ENCODE data around the gene AJAP1.

AJAP1 gene

GRCh38 chr1:4695241-4695640, 40.8 kb downstream of the AJAP1 start:
- CTCF ChIA-PET = no interaction called here
- peaks cover 0 to 8% (median 0%) of the 10 kb centered on the region in 5 experiments for H3K9me3 ChIP-seq (ENCODE audit: control extremely low read depth in 1 of 5, control insufficient read depth in 4 of 5, insufficient read depth in 2 of 5, low read depth in 1 of 5, low read length in 4 of 5)
- no peaks in the 10 kb centered on the region for H3K4me1 ChIP-seq (ENCODE audit: control extremely low read depth in 1 of 4, control insufficient read depth in 4 of 4, insufficient read depth in 4 of 4, low read length in 3 of 4)
- H3K4me3 ChIP-seq (ENCODE audit: control insufficient read depth in 1 of 7, extremely low read depth in 1 of 7, insufficient read depth in 4 of 7, low read depth in 2 of 7, low read length in 6 of 7) = no peak overlapping the region
- no peak overlapping the region for H3K27ac ChIP-seq (ENCODE audit: insufficient read depth in 1 of 2, low read depth in 1 of 2, low read length in 2 of 2, poor library complexity in 1 of 2, severe bottlenecking in 2 of 2)
- 98% methylated on average over 8 of the region's 8 CpGs for WGBS (ENCODE audit: insufficient coverage)
- POLR2A ChIA-PET = no interaction called here
- DNase-seq = no peak
- H3K36me3 ChIP-seq (ENCODE audit: control insufficient read depth in 4 of 4, insufficient read depth in 4 of 4, low read length in 3 of 4) = no peaks in the 10 kb centered on the region
- H3K27me3 ChIP-seq (replicated peaks in 2 of 5; ENCODE audit: control insufficient read depth in 4 of 5, insufficient read depth in 5 of 5, low read length in 4 of 5) = peaks cover 0 to 36% (median 2%) of the 10 kb centered on the region in 5 experiments

- DNase-seq = no peak
- CTCF ChIA-PET = no interaction called here
- WGBS (ENCODE audit: insufficient coverage) = 79% methylated on average over 12 of the region's 12 CpGs
- Histone ChIP-seq H3K4me3 (ENCODE audit: control insufficient read depth in 1 of 7, extremely low read depth in 1 of 7, insufficient read depth in 4 of 7, low read depth in 2 of 7, low read length in 6 of 7) (no peak overlapping the region), H3K4me1 (ENCODE audit: control extremely low read depth in 1 of 4, control insufficient read depth in 4 of 4, insufficient read depth in 4 of 4, low read length in 3 of 4) (no peaks in the 10 kb centered on the region), H3K36me3 (ENCODE audit: control insufficient read depth in 4 of 4, insufficient read depth in 4 of 4, low read length in 3 of 4) (no peaks in the 10 kb centered on the region), H3K27me3 (replicated peaks in 2 of 5; ENCODE audit: control insufficient read depth in 4 of 5, insufficient read depth in 5 of 5, low read length in 4 of 5) (peaks cover 0 to 45% (median 2%) of the 10 kb centered on the region in 5 experiments), H3K27ac (ENCODE audit: insufficient read depth in 1 of 2, low read depth in 1 of 2, low read length in 2 of 2, poor library complexity in 1 of 2, severe bottlenecking in 2 of 2) (no peak overlapping the region), H3K9me3 (ENCODE audit: control extremely low read depth in 1 of 5, control insufficient read depth in 4 of 5, insufficient read depth in 2 of 5, low read depth in 1 of 5, low read length in 4 of 5) (peaks cover 0 to 8% (median 0%) of the 10 kb centered on the region in 5 experiments)
- POLR2A ChIA-PET = no interaction called here
Observed at GRCh38 chr1:4696161-4696745, 41.8 kb downstream of the AJAP1 start.

- Histone ChIP-seq H3K36me3 (ENCODE audit: control insufficient read depth in 4 of 4, insufficient read depth in 4 of 4, low read length in 3 of 4) (no peaks in the 10 kb centered on the region), H3K4me1 (ENCODE audit: control extremely low read depth in 1 of 4, control insufficient read depth in 4 of 4, insufficient read depth in 4 of 4, low read length in 3 of 4) (no peaks in the 10 kb centered on the region), H3K27ac (ENCODE audit: insufficient read depth in 1 of 2, low read depth in 1 of 2, low read length in 2 of 2, poor library complexity in 1 of 2, severe bottlenecking in 2 of 2) (no peak overlapping the region), H3K27me3 (replicated peaks in 2 of 5; ENCODE audit: control insufficient read depth in 4 of 5, insufficient read depth in 5 of 5, low read length in 4 of 5) (peaks cover 0 to 48% (median 2%) of the 10 kb centered on the region in 5 experiments), H3K4me3 (ENCODE audit: control insufficient read depth in 1 of 7, extremely low read depth in 1 of 7, insufficient read depth in 4 of 7, low read depth in 2 of 7, low read length in 6 of 7) (no peak overlapping the region), H3K9me3 (ENCODE audit: control extremely low read depth in 1 of 5, control insufficient read depth in 4 of 5, insufficient read depth in 2 of 5, low read depth in 1 of 5, low read length in 4 of 5) (peaks cover 0 to 8% (median 0%) of the 10 kb centered on the region in 5 experiments)
- DNase-seq = no peak
- ChIA-PET CTCF (no interaction called here), POLR2A (no interaction called here)
- WGBS (ENCODE audit: insufficient coverage) = no CpG with 5 or more reads among the region's 2 CpGs
Observed at GRCh38 chr1:4696753-4697152, 42.3 kb downstream of the AJAP1 start.

GRCh38 chr1:4697801-4698200, 43.4 kb downstream of the AJAP1 start:
- WGBS (ENCODE audit: insufficient coverage) = 88% methylated on average over 11 of the region's 19 CpGs
- ChIA-PET POLR2A (no interaction called here), CTCF (no interaction called here)
- Histone ChIP-seq H3K27ac (ENCODE audit: insufficient read depth in 1 of 2, low read depth in 1 of 2, low read length in 2 of 2, poor library complexity in 1 of 2, severe bottlenecking in 2 of 2) (no peak overlapping the region), H3K9me3 (ENCODE audit: control extremely low read depth in 1 of 5, control insufficient read depth in 4 of 5, insufficient read depth in 2 of 5, low read depth in 1 of 5, low read length in 4 of 5) (peaks cover 0 to 8% (median 0%) of the 10 kb centered on the region in 5 experiments), H3K36me3 (ENCODE audit: control insufficient read depth in 4 of 4, insufficient read depth in 4 of 4, low read length in 3 of 4) (no peaks in the 10 kb centered on the region), H3K4me1 (ENCODE audit: control extremely low read depth in 1 of 4, control insufficient read depth in 4 of 4, insufficient read depth in 4 of 4, low read length in 3 of 4) (no peaks in the 10 kb centered on the region), H3K4me3 (ENCODE audit: control insufficient read depth in 1 of 7, extremely low read depth in 1 of 7, insufficient read depth in 4 of 7, low read depth in 2 of 7, low read length in 6 of 7) (no peak overlapping the region), H3K27me3 (replicated peaks in 2 of 5; ENCODE audit: control insufficient read depth in 4 of 5, insufficient read depth in 5 of 5, low read length in 4 of 5) (peaks cover 0 to 52% (median 2%) of the 10 kb centered on the region in 5 experiments)
- DNase-seq = no peak

- Histone ChIP-seq H3K27ac (ENCODE audit: insufficient read depth in 1 of 2, low read depth in 1 of 2, low read length in 2 of 2, poor library complexity in 1 of 2, severe bottlenecking in 2 of 2) (no peak overlapping the region), H3K9me3 (ENCODE audit: control extremely low read depth in 1 of 5, control insufficient read depth in 4 of 5, insufficient read depth in 2 of 5, low read depth in 1 of 5, low read length in 4 of 5) (peaks cover 0 to 8% (median 0%) of the 10 kb centered on the region in 5 experiments), H3K27me3 (replicated peaks in 2 of 5; ENCODE audit: control insufficient read depth in 4 of 5, insufficient read depth in 5 of 5, low read length in 4 of 5) (peaks cover 0 to 59% (median 2%) of the 10 kb centered on the region in 5 experiments), H3K4me1 (ENCODE audit: control extremely low read depth in 1 of 4, control insufficient read depth in 4 of 4, insufficient read depth in 4 of 4, low read length in 3 of 4) (no peaks in the 10 kb centered on the region), H3K4me3 (ENCODE audit: control insufficient read depth in 1 of 7, extremely low read depth in 1 of 7, insufficient read depth in 4 of 7, low read depth in 2 of 7, low read length in 6 of 7) (no peak overlapping the region), H3K36me3 (ENCODE audit: control insufficient read depth in 4 of 4, insufficient read depth in 4 of 4, low read length in 3 of 4) (no peaks in the 10 kb centered on the region)
- 97% methylated on average over 7 of the region's 8 CpGs for WGBS (ENCODE audit: insufficient coverage)
- ChIA-PET POLR2A (no interaction called here), CTCF (no interaction called here)
- DNase-seq = no peak
Observed at GRCh38 chr1:4698911-4699310, 44.5 kb downstream of the AJAP1 start.

- Histone ChIP-seq H3K9me3 (ENCODE audit: control extremely low read depth in 1 of 5, control insufficient read depth in 4 of 5, insufficient read depth in 2 of 5, low read depth in 1 of 5, low read length in 4 of 5) (peaks cover 0 to 8% (median 0%) of the 10 kb centered on the region in 5 experiments), H3K4me1 (ENCODE audit: control extremely low read depth in 1 of 4, control insufficient read depth in 4 of 4, insufficient read depth in 4 of 4, low read length in 3 of 4) (no peaks in the 10 kb centered on the region), H3K4me3 (ENCODE audit: control insufficient read depth in 1 of 7, extremely low read depth in 1 of 7, insufficient read depth in 4 of 7, low read depth in 2 of 7, low read length in 6 of 7) (no peak overlapping the region), H3K27me3 (replicated peaks in 2 of 5; ENCODE audit: control insufficient read depth in 4 of 5, insufficient read depth in 5 of 5, low read length in 4 of 5) (peaks cover 0 to 60% (median 2%) of the 10 kb centered on the region in 5 experiments), H3K27ac (ENCODE audit: insufficient read depth in 1 of 2, low read depth in 1 of 2, low read length in 2 of 2, poor library complexity in 1 of 2, severe bottlenecking in 2 of 2) (no peak overlapping the region), H3K36me3 (ENCODE audit: control insufficient read depth in 4 of 4, insufficient read depth in 4 of 4, low read length in 3 of 4) (no peaks in the 10 kb centered on the region)
- 86% methylated on average over 14 of the region's 21 CpGs for WGBS (ENCODE audit: insufficient coverage)
- DNase-seq = no peak
- ChIA-PET CTCF (interaction anchor here (1.2 kb wide), 1 partner anchor 13 kb away, joined by 3 read pairs; no protein-coding TSS in a partner anchor), POLR2A (no interaction called here)
Observed at GRCh38 chr1:4699376-4700301, 45.2 kb downstream of the AJAP1 start.

GRCh38 chr1:4700801-4701200, 46.4 kb downstream of the AJAP1 start:
- Histone ChIP-seq H3K4me1 (ENCODE audit: control extremely low read depth in 1 of 4, control insufficient read depth in 4 of 4, insufficient read depth in 4 of 4, low read length in 3 of 4) (no peaks in the 10 kb centered on the region), H3K36me3 (ENCODE audit: control insufficient read depth in 4 of 4, insufficient read depth in 4 of 4, low read length in 3 of 4) (no peaks in the 10 kb centered on the region), H3K27me3 (replicated peaks in 2 of 5; ENCODE audit: control insufficient read depth in 4 of 5, insufficient read depth in 5 of 5, low read length in 4 of 5) (peaks cover 0 to 53% (median 0%) of the 10 kb centered on the region in 5 experiments), H3K27ac (ENCODE audit: insufficient read depth in 1 of 2, low read depth in 1 of 2, low read length in 2 of 2, poor library complexity in 1 of 2, severe bottlenecking in 2 of 2) (no peak overlapping the region), H3K4me3 (ENCODE audit: control insufficient read depth in 1 of 7, extremely low read depth in 1 of 7, insufficient read depth in 4 of 7, low read depth in 2 of 7, low read length in 6 of 7) (no peak overlapping the region), H3K9me3 (ENCODE audit: control extremely low read depth in 1 of 5, control insufficient read depth in 4 of 5, insufficient read depth in 2 of 5, low read depth in 1 of 5, low read length in 4 of 5) (no peaks in the 10 kb centered on the region)
- no peak for DNase-seq
- POLR2A ChIA-PET = no interaction called here
- WGBS (ENCODE audit: insufficient coverage) = 78% methylated on average over 9 of the region's 13 CpGs
- CTCF ChIA-PET = interaction anchor here (1.2 kb wide), 1 partner anchor 12 kb away, joined by 3 read pairs; no protein-coding TSS in a partner anchor
